ENCODE results near the gene SH3D19.

DNA sequence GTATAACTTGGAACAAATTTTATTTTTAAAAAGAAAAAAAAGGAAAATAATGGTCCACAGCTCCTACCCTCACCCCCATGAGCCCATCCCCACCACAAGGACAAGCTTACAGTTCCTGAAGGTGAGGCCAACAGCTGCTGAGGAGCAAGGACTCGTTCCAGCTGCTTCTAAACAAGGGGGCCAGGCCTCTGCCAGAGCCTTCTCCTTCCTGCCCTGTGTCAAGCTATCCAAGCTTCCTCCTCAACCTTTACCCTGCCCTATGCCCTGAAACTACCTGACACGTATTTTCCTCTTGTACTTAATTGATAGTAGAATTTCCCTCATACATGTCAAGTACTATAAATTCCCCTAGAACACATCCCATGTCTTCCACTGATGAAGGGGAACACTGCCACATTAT lies 8.8 kb downstream of the SH3D19 start:
- TF ChIP-seq, protein P1, sequence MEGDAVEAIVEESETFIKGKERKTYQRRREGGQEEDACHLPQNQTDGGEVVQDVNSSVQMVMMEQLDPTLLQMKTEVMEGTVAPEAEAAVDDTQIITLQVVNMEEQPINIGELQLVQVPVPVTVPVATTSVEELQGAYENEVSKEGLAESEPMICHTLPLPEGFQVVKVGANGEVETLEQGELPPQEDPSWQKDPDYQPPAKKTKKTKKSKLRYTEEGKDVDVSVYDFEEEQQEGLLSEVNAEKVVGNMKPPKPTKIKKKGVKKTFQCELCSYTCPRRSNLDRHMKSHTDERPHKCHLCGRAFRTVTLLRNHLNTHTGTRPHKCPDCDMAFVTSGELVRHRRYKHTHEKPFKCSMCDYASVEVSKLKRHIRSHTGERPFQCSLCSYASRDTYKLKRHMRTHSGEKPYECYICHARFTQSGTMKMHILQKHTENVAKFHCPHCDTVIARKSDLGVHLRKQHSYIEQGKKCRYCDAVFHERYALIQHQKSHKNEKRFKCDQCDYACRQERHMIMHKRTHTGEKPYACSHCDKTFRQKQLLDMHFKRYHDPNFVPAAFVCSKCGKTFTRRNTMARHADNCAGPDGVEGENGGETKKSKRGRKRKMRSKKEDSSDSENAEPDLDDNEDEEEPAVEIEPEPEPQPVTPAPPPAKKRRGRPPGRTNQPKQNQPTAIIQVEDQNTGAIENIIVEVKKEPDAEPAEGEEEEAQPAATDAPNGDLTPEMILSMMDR (conservative IDR thresholded peaks at IDR 0.05; ENCODE audit: low read length): no peak
- no peak for TF ChIP-seq EZH2phosphoT487 (IDR thresholded peaks at IDR 0.05; ENCODE audit: borderline replicate concordance)

Data from Loucy (cell line).